HG03575 (cell line): ENCODE results near the gene HM13.
"Not testable (repeated sequence)": the region's sequence is repeated elsewhere in the genome, so short reads cannot be mapped to it uniquely, and the experiment has no call there.

ENCODE experiments used
- ATAC-seq: cut with Tn5 transposase; IDR thresholded peaks from one replicate; pipeline ENCODE4 v1.9.1; 2021; ENCODE audit not compliant: unreplicated experiment, insufficient number of reproducible peaks, low FRiP score; ENCODE audit errors: extremely low read depth

The HM13 gene

DNA sequence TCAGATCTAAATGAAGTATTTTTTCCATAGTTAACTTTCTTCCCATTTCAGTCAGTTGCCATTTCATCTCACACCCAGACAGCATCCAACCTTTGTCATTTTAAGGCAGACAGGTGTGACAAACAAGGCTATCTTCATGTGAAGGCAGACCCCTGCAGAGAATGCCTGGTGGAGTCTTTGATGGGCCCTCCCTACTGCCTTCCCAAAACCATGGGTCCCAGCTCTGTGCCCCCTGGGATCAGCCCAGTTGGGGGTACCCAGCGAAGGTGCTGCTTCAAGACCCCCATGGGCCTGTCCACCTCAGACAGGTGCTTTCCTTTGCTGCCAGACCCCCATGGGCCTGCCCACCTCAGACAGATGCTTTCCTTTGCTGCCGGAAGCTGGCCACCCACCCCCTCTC lies 62.5 kb downstream of the HM13 start:
- ATAC-seq: no peak

DNA sequence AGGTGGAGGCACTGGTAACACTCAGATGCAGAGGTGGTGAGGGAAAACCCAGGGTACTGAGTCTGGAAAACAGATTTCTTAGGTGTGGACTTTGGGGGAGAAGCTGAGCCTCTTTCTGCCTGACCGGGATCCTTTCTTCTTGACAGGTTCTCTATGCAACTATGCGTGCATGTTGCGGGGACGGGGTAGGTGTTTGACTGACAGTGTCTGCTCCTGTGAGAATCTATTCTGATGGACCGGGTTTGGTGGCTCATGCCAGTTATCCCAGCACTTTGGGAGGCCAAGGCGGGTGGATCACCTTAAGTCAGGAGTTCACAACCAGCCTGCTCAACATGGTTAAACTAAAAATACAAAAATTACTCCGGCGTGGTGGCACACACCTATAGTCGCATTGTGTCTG lies 63.0 kb downstream of the HM13 start:
- ATAC-seq: no peak

DNA sequence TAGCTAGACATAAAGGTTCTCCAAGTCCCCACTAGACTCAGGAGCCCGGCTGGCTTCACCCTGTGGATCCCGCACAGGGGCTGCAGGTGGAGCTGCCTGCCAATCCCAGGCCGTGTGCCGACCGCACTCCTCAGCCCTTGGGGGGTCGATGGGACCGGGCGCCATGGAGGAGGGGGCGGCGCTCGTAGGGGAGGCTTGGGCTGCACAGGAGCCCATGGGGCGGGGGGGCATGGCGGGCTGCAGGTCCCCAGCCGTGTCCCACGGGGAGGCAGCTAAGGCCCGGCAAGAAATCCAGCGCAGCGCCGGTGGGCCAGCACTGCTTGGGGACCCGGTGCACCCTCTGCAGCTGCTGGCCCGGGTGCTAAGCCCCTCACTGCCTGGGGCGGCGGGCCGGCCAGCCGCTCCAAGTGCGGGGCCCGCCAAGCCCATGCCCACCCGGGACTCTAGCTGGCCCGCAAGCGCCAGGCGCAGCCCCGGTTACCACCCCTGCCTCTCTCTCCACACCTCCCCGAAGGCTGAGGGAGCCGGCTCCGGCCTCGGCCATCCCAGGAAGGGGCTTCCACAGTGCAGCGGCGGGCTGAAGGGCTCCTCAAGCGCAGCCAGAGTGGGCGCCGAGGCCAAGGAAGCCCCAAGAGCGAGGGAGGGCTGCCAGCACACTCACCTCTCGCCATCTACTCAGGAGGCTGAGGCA lies 64.4 kb downstream of the HM13 start:
- ATAC-seq: no peak

DNA sequence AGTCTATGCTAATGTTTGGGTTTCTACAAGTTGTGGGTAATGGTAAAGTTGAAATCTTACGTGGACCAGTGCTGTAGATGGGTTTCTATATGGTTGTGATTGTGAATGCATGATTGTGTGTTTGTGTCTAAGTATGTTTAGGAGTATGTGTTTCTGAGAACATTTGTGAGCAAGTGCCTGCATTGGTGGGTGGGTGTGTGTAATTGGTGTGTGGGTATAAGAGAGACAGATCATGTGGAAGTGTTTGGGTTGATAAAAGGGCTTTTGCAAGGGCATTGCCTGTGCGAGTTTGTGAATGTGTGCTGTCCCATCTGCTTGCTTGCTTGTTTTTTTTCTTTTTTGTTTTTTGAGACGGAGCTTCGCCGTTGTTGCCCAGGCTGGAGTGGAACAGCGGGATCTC lies 65.0 kb downstream of the HM13 start:
- ATAC-seq: no peak

DNA sequence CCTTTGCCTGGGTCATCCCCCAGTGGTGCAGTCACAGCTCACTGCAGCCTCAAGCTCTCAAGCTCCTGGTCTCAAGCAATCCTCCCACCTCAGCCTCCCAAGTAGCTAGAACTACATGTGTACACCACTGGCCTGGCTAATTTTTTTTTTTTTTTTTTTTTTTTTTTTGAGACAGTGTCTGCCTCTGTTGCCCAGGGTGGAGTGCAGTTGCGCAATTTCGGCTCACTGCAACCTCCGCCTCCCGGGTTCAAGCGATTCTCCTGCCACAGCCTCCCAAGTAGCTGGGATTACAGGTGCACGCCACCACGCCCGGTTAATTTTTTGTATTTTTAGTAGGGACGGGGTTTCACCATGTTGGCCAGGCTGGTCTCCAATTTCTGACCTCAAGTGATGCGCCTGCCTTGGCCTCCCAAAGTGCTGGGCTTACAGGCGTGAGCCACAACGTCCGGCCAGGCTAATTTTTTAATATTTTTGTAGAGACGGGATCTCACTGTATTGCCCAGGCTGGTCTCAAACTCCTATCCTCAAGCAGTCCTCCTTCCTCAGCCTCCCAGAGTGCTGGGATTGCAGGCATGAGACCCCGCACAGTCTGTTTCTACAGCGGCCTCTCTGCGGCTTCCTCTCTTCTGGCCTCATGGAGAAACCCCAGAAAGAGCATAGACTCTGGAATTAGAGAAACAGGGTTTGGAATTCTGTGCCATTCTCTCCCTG lies 65.9 kb downstream of the HM13 start:
- ATAC-seq: not testable (repeated sequence)

DNA sequence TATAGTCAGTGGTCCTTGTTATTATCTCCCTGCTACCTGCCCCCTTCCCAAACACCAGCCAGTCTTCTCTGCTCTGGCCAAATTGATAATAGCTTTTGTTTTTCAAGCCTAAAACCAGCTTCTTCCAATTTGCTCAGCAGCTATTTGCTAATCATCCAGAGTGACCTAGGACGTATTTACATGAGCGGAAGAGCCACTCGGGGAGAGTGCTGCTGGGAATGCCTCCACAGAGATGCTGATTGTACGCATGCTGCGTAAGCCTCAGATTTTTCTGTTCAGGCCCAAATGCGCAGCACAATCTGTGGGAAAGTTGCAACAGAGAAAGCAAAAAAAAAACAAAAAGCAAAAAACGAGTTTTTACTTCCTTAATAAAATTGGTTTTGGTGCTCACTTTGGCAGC lies 66.5 kb downstream of the HM13 start:
- no peak for ATAC-seq

DNA sequence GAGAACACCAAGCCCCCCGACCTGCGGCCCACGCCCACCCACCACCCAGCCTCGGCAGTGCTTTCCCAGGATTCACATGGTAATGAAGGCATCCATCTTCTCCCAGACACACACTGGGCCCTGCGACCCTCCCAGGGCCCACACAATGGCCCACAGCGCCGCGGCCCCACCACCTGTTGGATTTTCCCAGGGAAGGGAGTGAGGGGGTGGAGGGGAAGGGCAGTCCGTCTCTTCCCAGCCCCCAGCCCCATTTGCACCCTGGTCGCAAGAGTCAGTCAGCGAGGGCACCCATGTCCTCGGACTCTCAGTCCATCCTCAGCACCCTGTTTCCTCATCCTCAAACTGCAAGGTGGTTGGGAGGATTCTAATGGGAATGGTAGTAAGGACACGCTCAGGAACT lies 67.1 kb downstream of the HM13 start:
- ATAC-seq: no peak

DNA sequence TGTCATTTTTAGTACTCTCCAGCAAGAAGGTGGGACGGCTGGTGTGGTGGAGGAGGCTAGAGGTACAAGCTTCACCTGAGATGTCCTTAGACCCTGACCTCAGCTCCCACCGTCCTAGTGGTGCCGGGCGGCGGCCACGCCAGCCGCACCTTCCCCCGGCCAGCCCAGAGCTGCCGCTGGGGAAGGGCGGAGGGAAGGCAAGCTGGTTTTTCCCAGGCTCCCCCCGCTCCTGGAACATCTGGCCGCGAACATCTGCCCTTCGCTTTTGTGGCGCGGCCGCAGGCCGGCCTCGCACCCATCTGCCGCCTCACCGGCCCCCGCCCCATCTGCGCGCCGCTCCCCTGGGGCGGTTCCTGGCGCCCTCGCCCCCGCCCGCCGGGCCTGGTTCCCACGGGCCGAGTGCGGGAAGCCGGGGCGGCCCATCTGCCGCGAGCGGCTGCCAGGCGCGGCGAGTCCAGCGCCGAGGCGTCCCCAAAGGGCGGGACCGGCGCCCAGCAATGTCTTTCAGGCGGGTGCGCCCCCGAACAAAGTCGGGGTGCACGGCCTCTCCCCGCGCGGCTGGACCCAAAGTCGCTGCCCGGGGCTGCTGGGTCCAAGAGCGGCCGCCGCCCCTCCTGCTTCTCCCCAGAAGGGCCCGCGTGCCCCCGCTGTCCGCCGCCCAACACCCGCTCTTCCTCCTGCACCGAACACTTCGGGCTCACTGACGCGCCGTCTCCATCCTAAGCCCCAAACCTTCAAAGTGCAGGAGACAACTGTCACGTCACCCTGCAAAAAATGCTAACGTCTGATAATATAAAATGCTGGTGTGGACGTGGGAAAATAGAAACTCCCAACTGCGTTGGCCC lies 73.5 kb downstream of the HM13 start:
- no peak for ATAC-seq

DNA sequence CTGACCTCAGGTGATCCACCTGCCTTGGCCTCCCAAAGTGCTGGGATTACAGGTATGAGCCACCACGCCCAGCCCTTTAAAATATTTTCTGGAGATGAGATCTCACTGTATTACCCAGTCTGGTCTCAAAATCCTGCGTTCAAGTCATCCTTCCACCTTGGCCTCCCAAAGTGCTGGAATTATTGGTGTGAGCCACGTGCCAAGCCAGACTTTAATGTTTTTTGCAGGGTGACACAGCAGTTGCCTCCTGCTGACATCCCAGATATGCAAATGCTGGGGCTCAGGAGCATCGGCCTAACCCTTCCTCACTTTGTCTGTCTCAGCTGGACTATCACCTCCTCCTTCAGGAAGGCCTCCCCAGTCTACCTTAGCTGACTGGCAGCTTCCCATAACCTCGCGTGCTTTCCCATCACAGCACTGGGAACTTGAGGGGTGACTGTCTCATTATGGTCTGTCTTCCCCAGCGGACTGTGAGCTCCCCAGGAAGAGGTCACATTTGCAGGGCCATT lies 76.5 kb downstream of the HM13 start:
- no peak for ATAC-seq

DNA sequence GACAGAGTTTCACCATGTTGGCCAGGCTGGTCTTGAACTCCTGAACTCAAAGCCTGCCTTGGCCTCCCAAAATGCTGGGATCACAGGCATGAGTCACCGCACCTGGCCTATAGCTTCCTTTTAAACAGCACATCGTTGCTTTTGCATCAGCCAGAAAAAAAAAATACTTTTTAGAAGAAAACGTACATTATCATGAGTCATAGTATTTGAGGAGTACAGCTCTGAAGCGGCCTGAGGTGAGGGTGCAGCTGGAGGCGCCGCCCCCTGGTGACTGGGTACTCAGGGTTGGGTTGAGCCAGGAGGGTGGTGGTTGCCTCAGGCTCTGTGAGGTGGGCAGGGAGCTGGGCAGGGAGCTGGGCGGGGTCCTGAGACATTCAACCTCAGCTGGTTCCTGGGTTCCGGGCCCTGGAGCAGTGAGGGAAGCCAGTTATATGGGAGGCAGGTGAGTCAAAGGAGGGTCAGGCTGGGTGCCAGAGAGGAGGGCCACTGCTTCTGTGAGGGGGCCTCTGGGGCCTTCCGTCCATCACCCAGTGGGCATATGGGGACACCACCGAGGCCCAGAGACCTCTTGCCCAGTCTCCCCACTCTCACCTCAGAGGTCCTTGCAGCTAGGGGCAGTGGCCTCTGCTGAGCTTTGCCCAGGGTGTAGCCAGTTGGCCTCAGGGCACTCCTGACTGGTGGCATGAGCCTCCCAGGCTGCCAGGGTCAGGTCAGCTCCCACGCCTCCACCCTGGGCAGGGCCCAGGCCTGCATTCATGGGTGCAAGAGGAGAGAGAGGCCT lies 79.2 kb downstream of the HM13 start:
- ATAC-seq: no peak

DNA sequence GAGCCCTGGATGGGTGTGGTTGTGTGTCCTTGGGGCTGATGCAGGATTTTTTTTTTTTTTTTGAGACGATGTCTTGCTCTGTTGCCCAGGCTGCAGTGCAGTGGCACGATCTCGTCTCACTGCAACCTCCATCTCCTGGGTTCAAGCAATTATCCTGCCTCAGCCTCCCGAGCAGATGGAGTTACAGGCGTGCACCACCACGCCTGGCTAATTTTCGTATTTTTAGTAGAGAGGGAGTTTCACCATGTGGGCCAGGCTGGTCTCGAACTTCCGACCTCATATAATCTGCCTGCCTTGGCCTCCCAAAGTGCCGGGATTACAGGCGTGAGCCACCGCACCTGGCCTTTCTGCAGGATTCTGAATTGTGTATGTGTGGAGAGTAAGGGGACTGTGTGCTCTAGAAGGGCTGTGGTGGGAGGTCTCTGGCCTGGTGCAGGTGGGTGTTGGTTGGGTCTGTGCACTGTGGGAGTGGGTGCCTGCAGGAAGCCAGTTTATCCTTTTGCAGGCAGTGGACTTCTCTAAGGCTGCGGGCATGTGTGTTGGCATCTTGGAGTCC lies 79.8 kb downstream of the HM13 start:
- no peak for ATAC-seq

DNA sequence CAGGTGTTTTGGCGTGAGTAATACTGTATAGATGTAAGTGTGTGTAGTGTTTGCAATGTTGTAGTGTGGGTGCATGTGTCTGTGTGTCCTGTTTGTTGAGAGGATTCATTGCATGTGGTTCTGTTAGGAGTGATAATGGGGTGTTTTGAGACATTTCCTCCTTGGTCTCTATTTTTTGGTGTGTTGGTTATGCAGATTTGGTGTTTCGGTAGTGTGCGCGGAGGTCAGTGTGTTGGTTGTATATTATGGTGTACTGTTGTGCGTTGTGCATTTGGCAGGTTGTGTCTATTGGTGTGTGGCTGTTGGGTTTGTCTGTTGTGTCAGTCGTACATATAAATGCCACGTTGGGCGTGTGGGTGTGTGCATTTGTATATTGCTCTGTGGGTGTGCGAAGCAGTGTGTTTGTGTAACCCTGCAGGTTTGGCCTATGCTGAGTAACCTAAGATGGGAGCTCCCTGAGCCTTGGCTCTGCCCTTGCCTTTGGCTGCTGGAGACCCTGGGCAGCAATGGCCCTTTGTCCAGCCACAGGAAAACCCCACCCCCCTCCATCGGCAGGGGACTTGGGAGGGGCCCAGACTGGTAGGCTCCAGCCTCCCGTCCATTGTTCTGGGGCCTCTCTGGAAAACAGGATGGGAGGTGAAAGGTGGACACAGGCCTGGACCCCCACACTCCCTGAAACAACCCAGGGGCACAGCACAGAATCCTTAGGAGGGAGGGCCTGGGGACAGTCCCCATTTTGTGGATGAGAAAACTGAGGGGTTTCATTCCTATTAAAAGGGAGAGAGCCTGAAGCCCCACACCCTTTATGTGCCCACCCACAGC lies 80.5 kb downstream of the HM13 start:
- ATAC-seq: no peak

DNA sequence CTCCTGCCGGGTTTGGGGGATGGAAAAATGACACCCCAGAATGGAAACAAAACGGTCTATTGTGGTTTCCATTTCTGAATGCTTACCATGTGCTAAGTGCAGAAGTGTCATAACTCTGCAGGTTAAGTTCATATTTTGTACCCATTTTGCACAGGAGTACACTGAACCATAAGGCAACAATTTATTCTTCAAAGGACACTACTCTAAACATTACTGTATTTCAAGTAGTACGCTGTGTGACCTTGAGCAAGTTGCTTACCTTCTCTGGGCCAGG lies 81.1 kb downstream of the HM13 start:
- no peak for ATAC-seq

DNA sequence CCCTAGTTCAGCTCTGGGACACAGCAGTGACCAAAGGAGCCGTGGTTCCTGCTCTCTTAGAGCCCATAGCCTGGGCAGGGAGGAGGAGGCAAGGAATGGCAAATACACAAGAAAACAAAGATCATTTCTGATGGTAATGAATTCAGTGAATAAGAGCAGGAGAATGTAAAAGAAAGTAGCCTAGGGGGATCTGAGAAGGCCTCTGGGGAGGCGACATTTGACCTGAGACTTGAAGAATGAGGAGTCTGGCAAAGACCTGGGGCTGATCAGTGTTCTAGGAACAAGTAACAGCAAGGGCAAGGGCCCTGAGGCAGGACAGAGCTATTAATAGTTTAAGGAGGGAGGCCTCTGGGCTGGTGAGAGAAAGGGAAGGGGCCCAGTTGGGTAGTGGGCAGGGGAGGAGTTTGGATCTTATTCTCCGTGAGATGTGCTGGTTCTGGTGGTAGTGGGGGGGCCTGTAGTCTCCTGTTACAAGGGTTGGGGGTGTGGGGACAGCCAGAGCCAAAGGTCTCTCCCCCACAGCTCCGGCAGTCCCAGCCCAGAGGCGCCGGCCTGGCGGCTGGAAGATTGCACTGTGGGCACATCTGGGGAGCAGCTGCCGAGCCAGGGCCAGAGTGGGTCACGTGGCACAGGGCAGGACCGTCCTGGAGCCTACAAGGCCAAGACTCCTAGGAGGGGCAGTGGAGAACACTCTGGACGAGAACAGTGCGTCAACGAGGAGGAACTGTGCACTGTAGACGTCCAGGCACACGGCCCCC lies 81.6 kb downstream of the HM13 start:
- no peak for ATAC-seq

DNA sequence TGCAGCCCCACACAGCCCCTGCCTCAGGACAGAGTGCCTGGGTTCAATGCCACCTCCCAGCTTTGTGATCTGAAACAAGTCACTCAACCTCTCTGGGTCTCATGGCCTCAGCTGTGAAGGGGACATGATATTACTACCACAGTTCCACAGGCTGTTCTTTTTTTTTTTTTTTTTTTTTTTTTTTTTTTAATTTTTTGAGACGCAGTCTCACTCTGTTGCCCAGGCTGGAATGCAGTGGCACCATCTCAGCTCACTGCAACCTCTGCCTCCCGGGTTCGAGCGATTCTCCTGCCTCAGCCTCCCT lies 82.1 kb downstream of the HM13 start:
- not testable (repeated sequence) for ATAC-seq

DNA sequence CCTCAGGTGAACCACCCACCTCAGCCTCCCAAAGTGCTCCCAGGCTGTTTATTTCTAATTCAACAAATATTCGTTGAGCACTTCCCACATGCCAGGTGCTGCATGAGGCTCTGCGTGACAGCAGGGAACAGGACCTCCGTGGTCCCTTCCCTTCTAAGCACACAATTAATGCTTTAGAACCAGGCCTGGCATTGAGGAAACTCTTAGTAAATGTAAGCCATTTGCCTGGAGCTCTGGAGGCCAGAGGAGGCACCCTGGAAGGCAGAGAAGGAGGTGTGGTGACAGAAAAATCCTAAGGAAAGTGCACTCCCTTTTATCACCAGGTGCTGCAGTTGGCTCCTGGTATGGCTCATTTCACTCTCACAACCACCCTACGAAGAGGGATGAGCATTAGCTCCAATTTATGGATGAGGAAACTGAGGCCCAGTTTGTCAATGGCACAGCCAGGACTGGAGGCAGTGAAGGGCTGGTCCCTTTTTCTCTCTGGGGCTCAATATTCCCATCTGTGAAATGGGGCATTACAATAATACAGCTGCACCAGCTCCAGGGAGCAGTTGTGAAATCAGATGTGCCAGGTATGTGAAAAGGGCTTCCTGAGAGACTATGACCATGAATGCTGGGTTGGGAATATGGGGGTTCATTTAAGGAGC lies 82.7 kb downstream of the HM13 start:
- ATAC-seq: no peak

DNA sequence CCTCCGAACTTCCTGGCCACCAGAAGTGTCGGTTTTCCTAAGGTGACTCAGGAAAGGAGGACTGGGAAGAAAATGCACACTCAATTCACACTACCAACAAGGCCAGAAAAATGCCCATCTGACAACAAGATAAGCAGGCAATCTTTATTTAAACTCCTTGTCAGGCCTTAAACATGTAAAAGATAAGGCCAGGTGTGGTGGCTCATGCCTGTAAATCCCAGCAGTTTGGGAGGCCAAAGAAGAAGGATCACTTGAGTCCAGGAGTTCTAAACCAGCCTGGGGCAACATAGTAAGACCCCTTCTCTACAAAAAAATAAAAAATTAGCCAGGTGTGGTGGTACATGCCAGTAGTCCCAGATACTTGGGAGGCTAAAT lies 83.2 kb downstream of the HM13 start:
- no peak for ATAC-seq
